Measurements from ENCODE around the gene JUNB. TPM values are rescaled to one million over a fixed set of nuclear protein-coding genes. Genes with fewer than 3 reads are reported as not detected.

Gene JUNB
- total and polyA plus RNA-seq, 2 of the 8 experiments (the other 6 are each of a cell fraction or from before 2014, with no cell fraction given), result 7.4 to 10.0 TPM

GRCh38 chr19:12787458-12787857, 3.8 kb upstream of the JUNB start:
- H2AK5ac ChIP-seq (ENCODE audit: low read depth, low read length), result no peak overlapping the region; the same call in 1 of the 2 replicates
- peaks cover 16 to 43% (median 24%) of the 10 kb centered on the region in 4 experiments for H3K4me1 ChIP-seq (replicated peaks in 1 of 4; ENCODE audit: control insufficient read depth in 3 of 4, insufficient read depth in 4 of 4, low read length in 3 of 4)
- FAIRE-seq, result no peak
- H3K4me2 ChIP-seq (ENCODE audit: insufficient read depth in 1 of 2, low read depth in 2 of 2, low read length in 2 of 2), result no peak overlapping the region
- H2AFZ ChIP-seq (ENCODE audit: low read length), result no peak overlapping the region
- H3K79me2 ChIP-seq (ENCODE audit: control insufficient read depth in 1 of 2, insufficient read depth in 2 of 2, low read length in 2 of 2), result no peaks in the 10 kb centered on the region
- H3K23me2 ChIP-seq (ENCODE audit: low read depth, low read length), result peaks cover 31% of the 10 kb centered on the region; the same call in 1 of the 2 replicates
- H4K8ac ChIP-seq (ENCODE audit: extremely low read depth, insufficient read depth, low read length), result no peak overlapping the region
- H2BK120ac ChIP-seq (replicated peaks; ENCODE audit: low read depth, low read length), result no peak overlapping the region
- H3K18ac ChIP-seq (ENCODE audit: extremely low read depth, low read length), result no peak overlapping the region
- H3K14ac ChIP-seq (ENCODE audit: insufficient read length), result no peak overlapping the region
- no peak overlapping the region for H3K4me3 ChIP-seq (ENCODE audit: extremely low read depth in 1 of 4, insufficient read depth in 2 of 4, low read depth in 3 of 4, low read length in 4 of 4)
- peaks cover 0 to 1% of the 10 kb centered on the region in 2 experiments for H4K20me1 ChIP-seq (replicated peaks in 1 of 2; ENCODE audit: control insufficient read depth in 1 of 2, insufficient read depth in 2 of 2, low read length in 2 of 2)
- no peak overlapping the region for H3K23ac ChIP-seq (ENCODE audit: insufficient read length)
- H2BK12ac ChIP-seq (ENCODE audit: low read depth, low read length), result no peak overlapping the region
- ChIA-PET CTCF (ENCODE audit: partially characterized antibody) (interaction anchor here (0.7 to 4.5 kb wide), 5 partner anchors 9 to 27 kb away, joined by 3 to 39 read pairs (median 14); partner anchors contain the start of genes PRDX2 and THSD8), POLR2A (ENCODE audit: partially characterized antibody) (interaction anchor here (0.6 to 3.5 kb wide), 8 partner anchors 9 to 719 kb away, joined by 3 to 33 read pairs (median 5); partner anchors contain the start of genes GET3, HOOK2 and RNASEH2A)
- no peaks in the 10 kb centered on the region for H3K9me3 ChIP-seq (ENCODE audit: insufficient read depth in 2 of 2, low read depth in 1 of 2, low read length in 1 of 2)
- H2BK15ac ChIP-seq (ENCODE audit: low read length), result no peak overlapping the region
- WGBS, 2 experiments (ENCODE audit: extremely low coverage in 1 of 2, insufficient coverage in 1 of 2, insufficient read length in 1 of 2, insufficient replicate concordance in 2 of 2, low coverage in 1 of 2, low lambda C conversion rate in 2 of 2, missing lambda C conversion rate in 1 of 2), result 91% methylated on average over 10 of the region's 10 CpGs; no CpG with 5 or more reads in 1 of the 2 experiments
- no peak overlapping the region for H4K5ac ChIP-seq (ENCODE audit: insufficient read length, low read depth, low read length)
- peaks cover 0 to 16% (median 11%) of the 10 kb centered on the region in 4 experiments; a peak in 5 of 7 replicates for H3K27me3 ChIP-seq (replicated peaks in 1 of 4; ENCODE audit: control insufficient read depth in 3 of 4, extremely low read depth in 1 of 4, insufficient read depth in 3 of 4, low read length in 3 of 4)
- no peaks in the 10 kb centered on the region for H3K36me3 ChIP-seq (ENCODE audit: control insufficient read depth in 2 of 4, insufficient read depth in 4 of 4, low read length in 3 of 4)
- H3K4ac ChIP-seq (replicated peaks; ENCODE audit: insufficient read length, low read depth, low read length), result no peak overlapping the region
- no peak overlapping the region for H3K9ac ChIP-seq (replicated peaks in 1 of 4; ENCODE audit: extremely low read depth in 1 of 4, low read depth in 3 of 4, low read length in 3 of 4)
- TF ChIP-seq CHD2 (IDR thresholded peaks at IDR 0.05; ENCODE audit: low read length) (no peak), CTCF (IDR thresholded peaks at IDR 0.05; ENCODE audit: control extremely low read depth in 1 of 3, insufficient read depth in 1 of 3, low read depth in 1 of 3, low read length in 3 of 3) (no peak), JUND (IDR thresholded peaks at IDR 0.05; ENCODE audit: low read length) (no peak), RXRA (IDR thresholded peaks at IDR 0.05; ENCODE audit: insufficient read depth, low read depth, low read length) (no peak), RNF2 (IDR thresholded peaks at IDR 0.05; ENCODE audit: borderline replicate concordance, low read depth, low read length, missing control alignments, poor library complexity, severe bottlenecking) (no peak), PHF8 (conservative IDR thresholded peaks at IDR 0.05; ENCODE audit: low read depth, low read length) (no peak), KDM5A (IDR thresholded peaks at IDR 0.05; ENCODE audit: low read length) (no peak)
- no peak overlapping the region for H4K91ac ChIP-seq (replicated peaks; ENCODE audit: insufficient read length, low read length)
- H2BK20ac ChIP-seq (ENCODE audit: low read length), result no peak overlapping the region
- no peak overlapping the region for H2BK5ac ChIP-seq (ENCODE audit: low read depth, low read length)
- no peak overlapping the region for H3K56ac ChIP-seq (replicated peaks; ENCODE audit: insufficient read length, low read depth, low read length)
- H3K79me1 ChIP-seq (ENCODE audit: low read depth, low read length), result no peaks in the 10 kb centered on the region; the same call in 1 of the 2 replicates
- no peak overlapping the region for H3K27ac ChIP-seq (ENCODE audit: low read depth, low read length)
- no peak for DNase-seq (ENCODE audit: low read depth in 1 of 2, low spot score in 2 of 2)
